Omental fat pad (tissue), 4 donors: Measurements from ENCODE around the gene SFXN3. TPM values are rescaled to one million over a fixed set of nuclear protein-coding genes. Genes with fewer than 3 reads are reported as not detected.
A peak's percentile ranks its signal among the peaks of the same experiment; 100 is the strongest.

Experiments used
- ATAC-seq: fragments of 150-250 bp; one replicate; pipeline ENCODE4 v1.9.1; 2016; ENCODE audit warnings: mild to moderate bottlenecking, moderate library complexity; ENCODE audit not compliant: low FRiP score
- DNase-seq: peaks from one replicate; pipeline ENCODE4 v3.0.0-alpha.2; 2019; ENCODE audit warnings: low spot score
- CTCF ChIP-seq, 3 donors: fragments of 450-650 bp; IDR thresholded peaks; one replicate each; pipeline ENCODE4 v1.5.1; 2016 to 2017; ENCODE audit warnings: antibody characterized with exemption in 3 of 3, mild to moderate bottlenecking in 3 of 3, moderate library complexity in 2 of 3
- total RNA-seq, 4 donors: library from RNA; depleted of rRNA; stranded (reverse); fragments of >200 nt; gene quantifications; one replicate each; pipeline ENCODE4 v1.1.0, GENCODE V29; 2016

Gene SFXN3
- total RNA-seq, 4 donors from 2014 or later = 54.8 to 97.3 (median 71.2) TPM

- DNase-seq (no peak), ATAC-seq (peak; percentile 20)
- TF ChIP-seq CTCF (IDR thresholded peaks at IDR 0.05) = no peak
These were observed 34.2 kb upstream of the SFXN3 start for GRCh38 chr10:100996678-100997359.

GRCh38 chr10:100997360-100998182 is 33.5 kb upstream of the SFXN3 start:
- ATAC-seq (peak; percentile 48), DNase-seq (no peak)
- peak in 1 of 3 donors; percentile 91 for TF ChIP-seq CTCF (IDR thresholded peaks at IDR 0.05)

- ATAC-seq (peak; percentile 29), DNase-seq (no peak)
- no peak for TF ChIP-seq CTCF (IDR thresholded peaks at IDR 0.05)
These were observed 32.6 kb upstream of the SFXN3 start for GRCh38 chr10:100998183-100998990.

GRCh38 chr10:100998991-100999741 is 31.9 kb upstream of the SFXN3 start:
- ATAC-seq (peak; percentile 76), DNase-seq (no peak)
- peak in 2 of 3 donors; percentile 92 to 95 for TF ChIP-seq CTCF (IDR thresholded peaks at IDR 0.05)

- DNase-seq (no peak), ATAC-seq (no peak)
- TF ChIP-seq CTCF (IDR thresholded peaks at IDR 0.05) = no peak
These were observed 31.3 kb upstream of the SFXN3 start, which contains the start of gene LZTS2 for GRCh38 chr10:100999742-101000126. Gene LZTS2 (plus strand): TSS chr10:100999808. CDS start chr10:101002539, 2,731 bp downstream.
